Activated naive CD4-positive, alpha-beta T cell treated with anti-CD3 and anti-CD28 coated beads for 36 hours (primary cell): ENCODE results near the gene TEX19. TPM values are rescaled to one million over a fixed set of nuclear protein-coding genes. Genes with fewer than 3 reads are reported as not detected.

Experiments
- CTCF ChIA-PET: fragments of 350-600 bp; sonication (Branson Sonifier 250); formaldehyde crosslinking; loops from one replicate; lab custom pipeline; 2021; ENCODE audit warnings: antibody characterized with exemption; lab: Charles Lee
- DNase-seq: peaks from one replicate; pipeline ENCODE4 v3.0.0-alpha.2; 2020
- H3K27ac Mint-ChIP-seq: one replicate; pipeline ENCODE4 v1.8.0; 2021; ENCODE audit warnings: mild to moderate bottlenecking, mixed read lengths
- H3K27me3 Mint-ChIP-seq: one replicate; pipeline ENCODE4 v1.8.0; 2021; ENCODE audit warnings: low read depth, mixed read lengths
- H3K36me3 Mint-ChIP-seq: one replicate; pipeline ENCODE4 v1.8.0; 2021; ENCODE audit warnings: low read depth, mixed read lengths
- H3K4me1 Mint-ChIP-seq: one replicate; pipeline ENCODE4 v1.8.0; 2021; ENCODE audit warnings: low read depth, mixed read lengths
- H3K4me3 Mint-ChIP-seq: one replicate; pipeline ENCODE4 v1.8.0; 2021; ENCODE audit warnings: mild to moderate bottlenecking, moderate library complexity, mixed read lengths
- H3K9me3 Mint-ChIP-seq: one replicate; pipeline ENCODE4 v1.8.0; 2021; ENCODE audit warnings: mixed read lengths
- intact Hi-C: fragments of 100-400 bp; cut with micrococcal nuclease; formaldehyde crosslinking; loops from one replicate; pipeline ENCODE4 v1.15.1; 2023
- total RNA-seq, 2 experiments: library from RNA; stranded (reverse); gene quantifications; one replicate each; pipeline ENCODE4 v1.2.3, GENCODE V29; 2021

TEX19 gene
- total RNA-seq, 2 experiments from 2014 or later: 0.21 TPM; not detected in 1

GRCh38 chr17:82388223-82388921, 29.3 kb downstream of the TEX19 start:
- Mint-ChIP-seq H3K27me3 (no peaks in the 10 kb centered on the region), H3K27ac (no peak overlapping the region), H3K4me1 (peaks cover 6% of the 10 kb centered on the region), H3K36me3 (no peaks in the 10 kb centered on the region), H3K4me3 (no peak overlapping the region), H3K9me3 (no peaks in the 10 kb centered on the region)
- intact Hi-C loops: no loop called here
- no peak for DNase-seq
- CTCF ChIA-PET: no interaction called here

GRCh38 chr17:82388922-82389283, 29.9 kb downstream of the TEX19 start:
- Mint-ChIP-seq H3K4me3 (no peak overlapping the region), H3K4me1 (peaks cover 6% of the 10 kb centered on the region), H3K9me3 (no peaks in the 10 kb centered on the region), H3K36me3 (no peaks in the 10 kb centered on the region), H3K27me3 (no peaks in the 10 kb centered on the region), H3K27ac (no peak overlapping the region)
- CTCF ChIA-PET: interaction anchor here (0.6 kb wide), 1 partner anchor 22 kb away, joined by 6 read pairs; no protein-coding TSS in a partner anchor
- no peak for DNase-seq
- intact Hi-C loops: no loop called here

GRCh38 chr17:82389379-82389778, 30.3 kb downstream of the TEX19 start:
- no peaks in the 10 kb centered on the region for H3K9me3 Mint-ChIP-seq
- no peak for DNase-seq
- no peaks in the 10 kb centered on the region for H3K36me3 Mint-ChIP-seq
- no peak overlapping the region for H3K27ac Mint-ChIP-seq
- intact Hi-C loops: no loop called here
- CTCF ChIA-PET: interaction anchor here (0.6 kb wide), 1 partner anchor 21 kb away, joined by 6 read pairs; no protein-coding TSS in a partner anchor
- no peaks in the 10 kb centered on the region for H3K27me3 Mint-ChIP-seq
- no peak overlapping the region for H3K4me3 Mint-ChIP-seq
- peaks cover 6% of the 10 kb centered on the region for H3K4me1 Mint-ChIP-seq

- Mint-ChIP-seq H3K36me3 (no peaks in the 10 kb centered on the region), H3K4me3 (no peak overlapping the region), H3K4me1 (peaks cover 6% of the 10 kb centered on the region), H3K9me3 (no peaks in the 10 kb centered on the region), H3K27me3 (no peaks in the 10 kb centered on the region), H3K27ac (no peak overlapping the region)
- intact Hi-C loops: no loop called here
- CTCF ChIA-PET: no interaction called here
- DNase-seq: no peak
Measured at GRCh38 chr17:82390015-82390859, 31.2 kb downstream of the TEX19 start.

GRCh38 chr17:82390860-82391435, 31.9 kb downstream of the TEX19 start:
- H3K9me3 Mint-ChIP-seq: no peaks in the 10 kb centered on the region
- intact Hi-C loops: no loop called here

GRCh38 chr17:82391496-82392066, 32.5 kb downstream of the TEX19 start:
- CTCF ChIA-PET: no interaction called here
- H3K4me1 Mint-ChIP-seq: peaks cover 6% of the 10 kb centered on the region
- H3K4me3 Mint-ChIP-seq: no peak overlapping the region
- H3K9me3 Mint-ChIP-seq: no peaks in the 10 kb centered on the region
- H3K27me3 Mint-ChIP-seq: no peaks in the 10 kb centered on the region
- no peaks in the 10 kb centered on the region for H3K36me3 Mint-ChIP-seq
- DNase-seq: no peak
- no peak overlapping the region for H3K27ac Mint-ChIP-seq
- intact Hi-C loops: no loop called here

More at GRCh38 chr17:82390860-82391435, 31.9 kb downstream of the TEX19 start:
- H3K27me3 Mint-ChIP-seq: no peaks in the 10 kb centered on the region
- peaks cover 6% of the 10 kb centered on the region for H3K4me1 Mint-ChIP-seq
- H3K36me3 Mint-ChIP-seq: no peaks in the 10 kb centered on the region
- H3K27ac Mint-ChIP-seq: no peak overlapping the region
- CTCF ChIA-PET: no interaction called here
- no peak overlapping the region for H3K4me3 Mint-ChIP-seq
- DNase-seq: no peak

GRCh38 chr17:82392209-82392920, 33.3 kb downstream of the TEX19 start:
- CTCF ChIA-PET: no interaction called here
- no peaks in the 10 kb centered on the region for H3K27me3 Mint-ChIP-seq
- peaks cover 2% of the 10 kb centered on the region for H3K4me1 Mint-ChIP-seq
- no peak for DNase-seq
- no peaks in the 10 kb centered on the region for H3K36me3 Mint-ChIP-seq
- no peak overlapping the region for H3K27ac Mint-ChIP-seq
- no peaks in the 10 kb centered on the region for H3K9me3 Mint-ChIP-seq
- intact Hi-C loops: no loop called here
- no peak overlapping the region for H3K4me3 Mint-ChIP-seq

- DNase-seq: no peak
- Mint-ChIP-seq H3K36me3 (no peaks in the 10 kb centered on the region), H3K27me3 (no peaks in the 10 kb centered on the region), H3K4me3 (no peak overlapping the region), H3K4me1 (no peaks in the 10 kb centered on the region), H3K27ac (no peak overlapping the region), H3K9me3 (no peaks in the 10 kb centered on the region)
- CTCF ChIA-PET: no interaction called here
- intact Hi-C loops: no loop called here
Measured at GRCh38 chr17:82392941-82393340, 33.9 kb downstream of the TEX19 start.

GRCh38 chr17:82394278-82394677, 35.2 kb downstream of the TEX19 start:
- intact Hi-C loops: no loop called here
- Mint-ChIP-seq H3K27ac (no peak overlapping the region), H3K4me3 (no peak overlapping the region), H3K36me3 (no peaks in the 10 kb centered on the region), H3K9me3 (no peaks in the 10 kb centered on the region), H3K27me3 (no peaks in the 10 kb centered on the region), H3K4me1 (no peaks in the 10 kb centered on the region)
- no peak for DNase-seq
- CTCF ChIA-PET: interaction anchor here (0.7 kb wide), 1 partner anchor 206 kb away, joined by 3 read pairs; no protein-coding TSS in a partner anchor

GRCh38 chr17:82396601-82397435, 37.8 kb downstream of the TEX19 start:
- no peaks in the 10 kb centered on the region for H3K27me3 Mint-ChIP-seq
- H3K27ac Mint-ChIP-seq: no peak overlapping the region
- peaks cover 5% of the 10 kb centered on the region for H3K36me3 Mint-ChIP-seq
- intact Hi-C loops: no loop called here
- no peak overlapping the region for H3K4me3 Mint-ChIP-seq
- DNase-seq: no peak
- H3K9me3 Mint-ChIP-seq: no peaks in the 10 kb centered on the region
- CTCF ChIA-PET: no interaction called here
- peaks cover 12% of the 10 kb centered on the region for H3K4me1 Mint-ChIP-seq
